ENCODE measurements around the gene PPP3CA. TPM values are rescaled to one million over a fixed set of nuclear protein-coding genes. Genes with fewer than 3 reads are reported as not detected.

The PPP3CA gene
- total and polyA plus RNA-seq, 2 donors (not counting 1 experiment from before 2014, with no cell fraction given) = 66.4 to 79.3 TPM

DNA sequence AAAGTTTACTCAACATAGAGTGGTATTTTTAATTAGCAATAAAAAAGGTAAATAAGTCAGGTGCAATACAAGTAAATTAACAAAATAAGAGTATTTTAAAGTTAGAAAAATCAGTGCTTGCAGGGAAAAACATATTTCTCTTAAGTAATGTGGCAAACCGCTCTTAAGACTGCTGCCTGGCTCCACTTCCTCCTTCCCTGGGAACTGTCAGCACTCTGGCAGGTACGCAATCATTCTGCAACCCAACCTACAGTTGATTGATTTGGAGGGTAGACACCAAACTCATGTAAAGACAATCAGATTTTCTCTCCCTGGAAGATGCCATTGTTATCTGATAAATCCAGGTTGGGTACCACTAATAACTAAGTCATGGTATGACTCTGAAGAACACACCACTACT is 63.9 kb downstream of the PPP3CA start:
- H3K9me3 ChIP-seq (ENCODE audit: control insufficient read depth, insufficient read depth, low read depth, low read length) = no peaks in the 10 kb centered on the region
- H3K27me3 ChIP-seq (ENCODE audit: control insufficient read depth, insufficient read depth, low read length) = no peaks in the 10 kb centered on the region
- H2AFZ ChIP-seq (ENCODE audit: low read length) = no peak overlapping the region
- H3K79me2 ChIP-seq (ENCODE audit: control insufficient read depth, insufficient read depth, low read length) = peaks cover 24% of the 10 kb centered on the region
- H3K4me3 ChIP-seq (replicated peaks in 1 of 4; ENCODE audit: control extremely low read depth in 1 of 4, insufficient read depth in 1 of 4, low read depth in 3 of 4, low read length in 4 of 4) = no peak overlapping the region
- no peak overlapping the region for H3K27ac ChIP-seq (ENCODE audit: insufficient read depth, low read length)
- TF ChIP-seq EZH2 (IDR thresholded peaks at IDR 0.05; ENCODE audit: low read length, missing control alignments) = no peak
- no peak for TF ChIP-seq CTCF (conservative IDR thresholded peaks at IDR 0.05 in 1 of 2, IDR thresholded peaks at IDR 0.05 in 1 of 2; ENCODE audit: low read depth in 1 of 2, low read length in 2 of 2)
- DNase-seq (ENCODE audit: low read depth in 2 of 2) = no peak
- H3K4me2 ChIP-seq (ENCODE audit: extremely low read depth, insufficient read depth, low read length) = no peak overlapping the region
- H4K20me1 ChIP-seq (ENCODE audit: control insufficient read depth, extremely low read depth, insufficient read depth, low read length) = no peaks in the 10 kb centered on the region
- no peaks in the 10 kb centered on the region for H3K36me3 ChIP-seq (ENCODE audit: control insufficient read depth, insufficient read depth, low read length)
- H3K9ac ChIP-seq (ENCODE audit: insufficient read depth, low read length) = no peak overlapping the region
- H3K4me1 ChIP-seq (ENCODE audit: control insufficient read depth, extremely low read depth, insufficient read depth, low read length) = peaks cover 5% of the 10 kb centered on the region

DNA sequence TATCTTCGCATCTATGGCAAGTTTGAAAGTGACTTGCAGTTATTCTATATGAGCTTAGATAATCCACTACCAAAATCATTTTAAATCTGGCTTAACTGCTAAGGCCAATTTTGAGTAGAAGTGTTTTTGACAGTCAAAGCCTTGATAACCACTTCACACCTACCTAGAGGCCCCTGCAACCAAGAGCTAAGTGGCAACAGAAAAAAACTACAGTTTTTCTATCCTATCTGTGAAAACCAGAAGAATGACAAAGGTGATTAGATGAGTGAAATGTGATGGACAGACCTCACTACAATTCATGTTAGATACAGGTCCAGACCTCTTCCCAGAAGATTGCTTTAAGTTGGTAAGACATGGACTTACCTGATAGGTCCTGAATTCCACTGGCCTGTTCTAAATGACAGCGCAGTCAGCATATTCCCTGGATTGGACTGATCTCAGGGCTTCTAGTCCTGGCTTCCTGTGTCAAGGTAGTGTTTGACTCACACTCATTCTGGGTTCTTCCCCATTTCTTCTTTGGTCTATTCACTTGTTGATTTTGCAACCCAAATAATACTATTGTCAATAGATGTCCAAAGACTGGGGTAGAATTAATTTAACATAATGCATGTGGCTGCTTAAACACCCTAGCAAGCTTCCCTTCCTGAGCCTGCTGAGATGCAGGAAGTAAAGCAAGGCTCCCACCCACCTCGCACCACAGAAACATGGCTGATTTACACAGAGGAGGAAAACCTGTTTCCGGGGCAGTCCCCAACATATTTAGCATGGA is 65.1 kb downstream of the PPP3CA start:
- no peak overlapping the region for H3K9ac ChIP-seq (ENCODE audit: insufficient read depth, low read length)
- no peak overlapping the region for H2AFZ ChIP-seq (ENCODE audit: low read length)
- no peak overlapping the region for H3K27ac ChIP-seq (ENCODE audit: insufficient read depth, low read length)
- no peaks in the 10 kb centered on the region for H3K27me3 ChIP-seq (ENCODE audit: control insufficient read depth, insufficient read depth, low read length)
- H4K20me1 ChIP-seq (ENCODE audit: control insufficient read depth, extremely low read depth, insufficient read depth, low read length) = no peaks in the 10 kb centered on the region
- H3K9me3 ChIP-seq (ENCODE audit: control insufficient read depth, insufficient read depth, low read depth, low read length) = no peaks in the 10 kb centered on the region
- no peak overlapping the region for H3K4me3 ChIP-seq (replicated peaks in 1 of 4; ENCODE audit: control extremely low read depth in 1 of 4, insufficient read depth in 1 of 4, low read depth in 3 of 4, low read length in 4 of 4)
- no peak overlapping the region for H3K4me2 ChIP-seq (ENCODE audit: extremely low read depth, insufficient read depth, low read length)
- no peaks in the 10 kb centered on the region for H3K36me3 ChIP-seq (ENCODE audit: control insufficient read depth, insufficient read depth, low read length)
- no peak for DNase-seq (ENCODE audit: low read depth in 2 of 2)
- TF ChIP-seq EZH2 (IDR thresholded peaks at IDR 0.05; ENCODE audit: low read length, missing control alignments) (no peak), CTCF (conservative IDR thresholded peaks at IDR 0.05 in 1 of 2, IDR thresholded peaks at IDR 0.05 in 1 of 2; ENCODE audit: low read depth in 1 of 2, low read length in 2 of 2) (no peak)
- H3K4me1 ChIP-seq (ENCODE audit: control insufficient read depth, extremely low read depth, insufficient read depth, low read length) = peaks cover 10% of the 10 kb centered on the region
- H3K79me2 ChIP-seq (ENCODE audit: control insufficient read depth, insufficient read depth, low read length) = peaks cover 28% of the 10 kb centered on the region

DNA sequence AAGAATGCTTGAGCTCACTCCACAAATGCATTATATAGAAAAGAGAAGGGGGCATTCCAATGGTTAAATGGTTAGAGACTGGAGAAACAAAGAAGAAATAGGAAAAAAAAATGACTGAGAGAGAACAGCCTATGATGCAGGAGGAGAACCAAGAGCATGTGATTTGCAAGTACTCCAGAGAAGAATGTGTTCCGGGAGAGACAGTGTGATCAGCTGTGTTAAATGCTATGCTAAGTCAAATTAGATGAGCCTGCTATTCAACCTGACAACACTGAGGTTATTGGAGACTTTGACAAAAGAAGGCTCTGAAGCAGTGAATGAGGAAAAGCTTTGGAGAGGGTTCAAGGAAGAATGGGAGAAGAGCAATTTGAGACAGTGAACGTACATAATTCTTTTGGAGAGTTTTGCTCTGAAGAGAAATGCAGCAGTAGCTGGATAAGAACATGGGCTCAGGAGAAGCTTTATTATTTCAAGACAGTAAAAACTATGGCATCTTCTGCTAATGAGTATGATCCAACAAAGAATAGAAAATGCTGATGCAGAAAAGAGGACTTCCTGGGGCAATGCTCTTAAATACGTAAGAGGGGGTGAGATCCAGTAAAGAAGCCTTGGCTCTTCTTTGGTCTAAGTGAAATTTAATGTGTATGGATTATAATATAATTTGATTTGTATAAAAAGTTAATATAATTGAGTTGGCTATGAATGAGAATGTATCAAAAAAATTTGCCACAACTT is 66.3 kb downstream of the PPP3CA start:
- Histone ChIP-seq H3K36me3 (ENCODE audit: control insufficient read depth, insufficient read depth, low read length) (no peaks in the 10 kb centered on the region), H3K4me3 (replicated peaks in 1 of 4; ENCODE audit: control extremely low read depth in 1 of 4, insufficient read depth in 1 of 4, low read depth in 3 of 4, low read length in 4 of 4) (no peak overlapping the region), H3K9me3 (ENCODE audit: control insufficient read depth, insufficient read depth, low read depth, low read length) (no peaks in the 10 kb centered on the region), H3K27me3 (ENCODE audit: control insufficient read depth, insufficient read depth, low read length) (no peaks in the 10 kb centered on the region), H3K4me2 (ENCODE audit: extremely low read depth, insufficient read depth, low read length) (no peak overlapping the region), H4K20me1 (ENCODE audit: control insufficient read depth, extremely low read depth, insufficient read depth, low read length) (no peaks in the 10 kb centered on the region), H3K27ac (ENCODE audit: insufficient read depth, low read length) (no peak overlapping the region), H3K79me2 (ENCODE audit: control insufficient read depth, insufficient read depth, low read length) (peaks cover 31% of the 10 kb centered on the region), H3K9ac (ENCODE audit: insufficient read depth, low read length) (no peak overlapping the region), H2AFZ (ENCODE audit: low read length) (no peak overlapping the region), H3K4me1 (ENCODE audit: control insufficient read depth, extremely low read depth, insufficient read depth, low read length) (peaks cover 8% of the 10 kb centered on the region)
- no peak for DNase-seq (ENCODE audit: low read depth in 2 of 2)
- TF ChIP-seq CTCF (conservative IDR thresholded peaks at IDR 0.05 in 1 of 2, IDR thresholded peaks at IDR 0.05 in 1 of 2; ENCODE audit: low read depth in 1 of 2, low read length in 2 of 2) (no peak), EZH2 (IDR thresholded peaks at IDR 0.05; ENCODE audit: low read length, missing control alignments) (no peak)
